ENCODE data around the gene PLA2G4B. TPM values are rescaled to one million over a fixed set of nuclear protein-coding genes. Genes with fewer than 3 reads are reported as not detected.

The PLA2G4B gene
- total RNA-seq, 1 experiment from 2014 or later = 2.2 TPM

DNA sequence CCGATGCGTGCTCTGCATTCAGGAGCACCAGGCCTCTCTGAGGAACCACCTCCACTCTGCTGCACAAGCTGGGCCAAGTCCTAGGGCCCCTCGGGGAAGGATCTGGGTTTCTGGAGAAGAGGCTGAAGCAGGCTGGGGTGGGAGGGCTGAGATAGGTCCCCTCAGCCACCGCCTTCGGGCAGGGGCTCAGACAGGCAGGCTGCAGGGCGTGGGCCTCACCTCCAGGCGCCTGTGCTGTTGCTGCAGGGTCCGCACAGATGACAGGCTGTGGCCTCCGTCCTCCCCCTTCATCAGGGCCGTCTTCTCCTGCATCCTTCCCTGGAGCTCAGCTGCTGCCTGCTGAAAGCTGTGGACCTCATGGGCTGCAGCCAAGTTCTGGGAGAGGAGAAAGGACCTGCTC lies 15.2 kb downstream of the PLA2G4B start:
- no peak overlapping the region for H3K4me3 ChIP-seq
- no peaks in the 10 kb centered on the region for H3K9me3 ChIP-seq (replicated peaks)
- no peak overlapping the region for H3K27ac ChIP-seq
- no peaks in the 10 kb centered on the region for H3K4me1 ChIP-seq (replicated peaks)
- H3K36me3 ChIP-seq = no peaks in the 10 kb centered on the region
- no peak for DNase-seq (ENCODE audit: low read depth in 1 of 2, low spot score in 2 of 2)
- no peaks in the 10 kb centered on the region for H3K27me3 ChIP-seq (replicated peaks)

DNA sequence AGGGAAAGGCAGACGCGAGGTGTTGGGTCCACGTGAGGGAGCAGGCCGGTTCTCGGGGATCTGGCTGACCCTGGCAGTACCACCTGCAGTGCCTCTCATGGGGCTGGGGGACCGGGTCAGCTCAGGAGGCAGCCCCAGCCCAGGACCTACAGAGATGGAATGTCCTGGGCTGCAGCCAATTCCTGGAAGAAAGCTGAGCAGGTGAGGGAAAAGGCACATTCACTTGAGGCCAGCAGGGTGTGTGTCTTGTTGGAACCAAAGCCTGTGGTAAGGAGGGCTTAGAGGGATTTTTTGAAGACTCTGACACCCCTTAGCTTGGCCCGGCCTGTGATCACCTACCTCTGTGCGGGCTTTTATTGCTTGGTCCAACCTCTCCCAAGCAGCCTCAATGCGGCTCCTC lies 15.8 kb downstream of the PLA2G4B start:
- no peak for DNase-seq (ENCODE audit: low read depth in 1 of 2, low spot score in 2 of 2)
- Histone ChIP-seq H3K27ac (no peak overlapping the region), H3K4me1 (replicated peaks) (no peaks in the 10 kb centered on the region), H3K4me3 (no peak overlapping the region), H3K36me3 (no peaks in the 10 kb centered on the region), H3K27me3 (replicated peaks) (no peaks in the 10 kb centered on the region), H3K9me3 (replicated peaks) (no peaks in the 10 kb centered on the region)

DNA sequence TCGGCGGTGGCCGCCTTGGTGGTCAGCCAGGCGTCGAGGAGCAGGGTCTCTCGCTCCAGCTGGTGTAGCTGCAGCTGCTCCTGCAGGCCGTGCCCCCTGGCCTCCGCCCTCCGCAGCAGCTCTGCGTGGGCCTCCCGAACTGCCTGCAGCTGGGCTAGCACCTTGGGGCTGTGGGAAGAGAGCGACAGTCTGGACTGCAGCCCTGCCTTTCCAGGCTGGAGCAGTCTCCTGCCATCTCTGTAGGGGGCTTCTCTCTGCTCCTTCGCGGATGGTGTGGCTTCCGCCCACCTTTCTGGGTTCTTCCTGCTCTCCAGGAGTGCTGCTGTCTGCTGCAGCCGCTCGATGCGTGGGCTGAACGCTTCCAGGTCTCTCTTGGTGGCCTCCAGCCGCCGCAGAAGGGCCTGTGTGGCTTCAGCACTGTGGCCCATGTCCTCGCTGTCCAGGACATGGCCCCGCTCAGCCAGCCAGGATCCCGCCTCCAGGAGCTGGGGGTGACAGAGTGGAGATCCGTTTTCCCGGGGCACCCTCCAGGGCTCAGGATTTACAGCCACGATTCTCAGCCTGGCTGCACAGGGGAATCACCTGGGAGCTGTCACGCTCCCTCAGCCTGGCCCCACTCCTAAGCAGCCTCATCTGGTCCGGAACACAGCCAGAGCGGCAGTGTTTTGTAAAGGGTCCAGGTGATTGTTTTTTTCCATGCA lies 16.8 kb downstream of the PLA2G4B start:
- Histone ChIP-seq H3K27me3 (replicated peaks) (no peaks in the 10 kb centered on the region), H3K9me3 (replicated peaks) (no peaks in the 10 kb centered on the region), H3K36me3 (no peaks in the 10 kb centered on the region), H3K4me3 (no peak overlapping the region), H3K27ac (no peak overlapping the region), H3K4me1 (replicated peaks) (no peaks in the 10 kb centered on the region)
- DNase-seq (ENCODE audit: low read depth in 1 of 2, low spot score in 2 of 2) = no peak

GRCh38 chr15:41856262-41856661 lies 17.6 kb downstream of the PLA2G4B start:
- no peak for DNase-seq (ENCODE audit: low read depth in 1 of 2, low spot score in 2 of 2)
- H3K9me3 ChIP-seq (replicated peaks) = no peaks in the 10 kb centered on the region
- no peaks in the 10 kb centered on the region for H3K27me3 ChIP-seq (replicated peaks)
- H3K36me3 ChIP-seq = no peaks in the 10 kb centered on the region
- H3K4me3 ChIP-seq = no peak overlapping the region
- no peaks in the 10 kb centered on the region for H3K4me1 ChIP-seq (replicated peaks)
- H3K27ac ChIP-seq = no peak overlapping the region

DNA sequence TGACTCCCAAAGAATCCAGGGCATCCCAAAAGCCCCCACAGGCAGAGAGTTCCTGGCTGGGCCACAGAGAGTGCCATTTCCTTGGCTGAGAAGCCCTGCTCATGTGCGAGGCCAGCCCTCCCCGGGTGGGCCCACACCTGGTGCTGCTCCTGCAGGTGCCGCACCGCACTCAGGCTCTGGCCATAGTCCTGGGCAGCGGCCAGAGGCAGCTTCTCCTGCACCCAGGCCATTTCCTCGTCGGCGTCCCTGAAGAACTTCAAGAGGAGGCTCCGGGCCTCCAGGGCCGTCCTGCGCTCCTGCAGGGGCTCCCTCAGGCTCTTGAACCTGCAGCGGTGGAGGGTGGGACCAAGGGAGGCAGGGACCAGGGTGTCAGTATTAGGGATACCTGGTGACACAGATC lies 18.1 kb downstream of the PLA2G4B start:
- H3K9me3 ChIP-seq (replicated peaks) = no peaks in the 10 kb centered on the region
- H3K4me3 ChIP-seq = no peak overlapping the region
- H3K36me3 ChIP-seq = no peaks in the 10 kb centered on the region
- H3K27ac ChIP-seq = no peak overlapping the region
- DNase-seq (ENCODE audit: low read depth in 1 of 2, low spot score in 2 of 2) = no peak
- no peaks in the 10 kb centered on the region for H3K27me3 ChIP-seq (replicated peaks)
- no peaks in the 10 kb centered on the region for H3K4me1 ChIP-seq (replicated peaks)

- Histone ChIP-seq H3K27me3 (replicated peaks) (no peaks in the 10 kb centered on the region), H3K27ac (no peak overlapping the region), H3K4me1 (replicated peaks) (no peaks in the 10 kb centered on the region), H3K4me3 (no peak overlapping the region), H3K36me3 (no peaks in the 10 kb centered on the region), H3K9me3 (replicated peaks) (no peaks in the 10 kb centered on the region)
- no peak for DNase-seq (ENCODE audit: low read depth in 1 of 2, low spot score in 2 of 2)
Measured at GRCh38 chr15:41857316-41857715, 18.7 kb downstream of the PLA2G4B start.

- no peak overlapping the region for H3K4me3 ChIP-seq
- no peaks in the 10 kb centered on the region for H3K27me3 ChIP-seq (replicated peaks)
- no peak overlapping the region for H3K27ac ChIP-seq
- H3K4me1 ChIP-seq (replicated peaks) = no peaks in the 10 kb centered on the region
- no peak for DNase-seq (ENCODE audit: low read depth in 1 of 2, low spot score in 2 of 2)
- H3K36me3 ChIP-seq = no peaks in the 10 kb centered on the region
- no peaks in the 10 kb centered on the region for H3K9me3 ChIP-seq (replicated peaks)
Measured at GRCh38 chr15:41858756-41859155, 20.1 kb downstream of the PLA2G4B start.

GRCh38 chr15:41860049-41860828 lies 21.6 kb downstream of the PLA2G4B start:
- H3K4me3 ChIP-seq = no peak overlapping the region
- H3K4me1 ChIP-seq (replicated peaks) = no peaks in the 10 kb centered on the region
- H3K36me3 ChIP-seq = no peaks in the 10 kb centered on the region
- H3K27ac ChIP-seq = no peak overlapping the region
- no peaks in the 10 kb centered on the region for H3K9me3 ChIP-seq (replicated peaks)
- H3K27me3 ChIP-seq (replicated peaks) = no peaks in the 10 kb centered on the region
- no peak for DNase-seq (ENCODE audit: low read depth in 1 of 2, low spot score in 2 of 2)

DNA sequence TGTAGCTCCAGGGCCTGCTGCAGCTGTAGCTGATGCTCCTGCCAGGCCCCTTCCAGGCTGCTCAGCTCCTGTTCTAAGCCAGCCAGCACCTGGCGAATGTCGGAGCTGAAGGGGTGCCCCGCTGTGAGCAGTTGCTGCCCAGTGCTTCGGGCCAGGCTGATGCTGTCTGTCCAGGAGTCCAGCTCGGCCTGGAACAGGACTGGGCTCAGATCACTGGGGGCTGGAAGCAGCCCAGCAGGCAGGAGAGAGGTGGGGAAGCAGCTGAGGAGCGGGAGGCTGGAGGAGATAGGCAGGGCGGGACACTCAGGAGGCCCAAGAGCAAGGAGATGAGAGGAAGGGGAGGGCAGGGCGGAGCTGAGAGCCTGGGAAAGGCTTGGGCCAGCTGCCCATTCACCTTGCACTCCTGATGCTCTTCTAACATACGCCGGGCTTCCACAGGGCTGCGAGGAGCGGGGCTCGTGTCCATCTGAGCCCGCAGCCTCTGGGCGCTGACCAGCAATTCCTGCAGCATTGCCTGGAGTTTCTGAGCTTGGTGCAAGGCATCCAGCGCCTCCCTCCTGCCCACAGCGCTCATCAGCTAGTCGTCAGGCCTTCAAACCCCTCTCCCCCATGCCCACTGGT lies 23.2 kb downstream of the PLA2G4B start:
- H3K9me3 ChIP-seq (replicated peaks) = no peaks in the 10 kb centered on the region

DNA sequence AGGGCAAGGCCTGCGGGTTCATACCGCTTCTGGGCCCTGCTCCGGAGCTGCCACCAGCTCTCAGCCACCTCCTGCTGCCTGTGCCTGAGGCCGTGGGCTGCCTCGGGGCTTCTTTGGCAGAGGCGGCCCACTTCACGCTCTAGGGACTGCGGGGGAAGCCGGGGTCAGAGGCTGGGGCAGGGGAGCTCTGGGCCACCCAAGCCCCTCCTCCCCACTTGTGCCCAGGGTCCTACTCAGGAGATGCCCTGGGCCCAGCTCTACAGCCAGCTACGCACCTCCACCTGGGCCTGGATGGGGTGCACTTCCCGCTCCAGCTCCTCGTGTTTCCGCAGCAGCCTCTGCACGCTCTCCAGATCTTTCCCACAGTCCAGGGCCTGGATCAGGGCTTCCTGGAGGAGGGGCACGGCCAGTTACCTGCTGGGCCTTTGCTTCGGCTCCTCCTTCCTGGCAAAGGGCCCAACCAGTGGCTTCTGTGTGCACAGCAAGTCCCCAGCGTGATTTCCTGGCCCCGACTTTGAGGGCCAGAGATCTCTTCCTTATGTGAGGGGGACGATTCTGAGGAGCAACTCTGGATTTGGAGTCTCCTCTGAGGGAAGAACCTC lies 24.0 kb downstream of the PLA2G4B start:
- Histone ChIP-seq H3K9me3 (replicated peaks) (no peaks in the 10 kb centered on the region), H3K4me1 (replicated peaks) (no peaks in the 10 kb centered on the region), H3K27me3 (replicated peaks) (no peaks in the 10 kb centered on the region), H3K4me3 (no peak overlapping the region), H3K27ac (no peak overlapping the region), H3K36me3 (no peaks in the 10 kb centered on the region)
- DNase-seq (ENCODE audit: low read depth in 1 of 2, low spot score in 2 of 2) = no peak

More for the DNA sequence above, 23.2 kb downstream of the PLA2G4B start:
- H3K27ac ChIP-seq = no peak overlapping the region
- H3K36me3 ChIP-seq = no peaks in the 10 kb centered on the region
- no peaks in the 10 kb centered on the region for H3K4me1 ChIP-seq (replicated peaks)
- no peaks in the 10 kb centered on the region for H3K27me3 ChIP-seq (replicated peaks)
- no peak overlapping the region for H3K4me3 ChIP-seq
- DNase-seq (ENCODE audit: low read depth in 1 of 2, low spot score in 2 of 2) = no peak

GRCh38 chr15:41865490-41866055 lies 26.9 kb downstream of the PLA2G4B start:
- Histone ChIP-seq H3K27ac (no peak overlapping the region), H3K4me3 (no peak overlapping the region), H3K27me3 (replicated peaks) (no peaks in the 10 kb centered on the region), H3K9me3 (replicated peaks) (no peaks in the 10 kb centered on the region), H3K36me3 (no peaks in the 10 kb centered on the region), H3K4me1 (replicated peaks) (no peaks in the 10 kb centered on the region)
- no peak for DNase-seq (ENCODE audit: low read depth in 1 of 2, low spot score in 2 of 2)

DNA sequence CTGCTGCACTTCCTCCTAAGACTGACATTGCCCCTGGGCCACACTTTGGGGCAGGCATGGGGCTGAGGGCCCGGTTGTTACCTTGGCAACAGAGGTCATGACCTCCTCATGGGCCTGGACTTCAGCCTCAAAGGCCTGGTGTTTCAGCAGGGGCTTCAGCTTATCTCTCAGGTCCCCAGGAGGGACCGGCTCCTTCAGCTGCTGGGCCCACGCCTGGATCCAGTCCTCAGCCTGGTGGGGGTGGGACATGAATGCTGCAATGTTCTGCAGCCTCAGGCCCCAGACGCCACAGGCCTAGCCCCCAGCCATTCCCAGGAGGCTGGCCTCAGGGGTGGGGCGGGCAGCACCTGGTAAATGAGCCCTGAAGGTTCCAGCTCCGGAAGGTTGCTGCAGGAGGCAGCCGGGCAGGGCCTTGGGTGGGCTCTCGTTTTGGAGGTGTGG lies 27.6 kb downstream of the PLA2G4B start:
- H3K36me3 ChIP-seq = no peaks in the 10 kb centered on the region
- DNase-seq (ENCODE audit: low read depth in 1 of 2, low spot score in 2 of 2) = no peak
- no peak overlapping the region for H3K4me3 ChIP-seq
- H3K9me3 ChIP-seq (replicated peaks) = no peaks in the 10 kb centered on the region
- H3K27me3 ChIP-seq (replicated peaks) = no peaks in the 10 kb centered on the region
- H3K27ac ChIP-seq = no peak overlapping the region
- no peaks in the 10 kb centered on the region for H3K4me1 ChIP-seq (replicated peaks)

DNA sequence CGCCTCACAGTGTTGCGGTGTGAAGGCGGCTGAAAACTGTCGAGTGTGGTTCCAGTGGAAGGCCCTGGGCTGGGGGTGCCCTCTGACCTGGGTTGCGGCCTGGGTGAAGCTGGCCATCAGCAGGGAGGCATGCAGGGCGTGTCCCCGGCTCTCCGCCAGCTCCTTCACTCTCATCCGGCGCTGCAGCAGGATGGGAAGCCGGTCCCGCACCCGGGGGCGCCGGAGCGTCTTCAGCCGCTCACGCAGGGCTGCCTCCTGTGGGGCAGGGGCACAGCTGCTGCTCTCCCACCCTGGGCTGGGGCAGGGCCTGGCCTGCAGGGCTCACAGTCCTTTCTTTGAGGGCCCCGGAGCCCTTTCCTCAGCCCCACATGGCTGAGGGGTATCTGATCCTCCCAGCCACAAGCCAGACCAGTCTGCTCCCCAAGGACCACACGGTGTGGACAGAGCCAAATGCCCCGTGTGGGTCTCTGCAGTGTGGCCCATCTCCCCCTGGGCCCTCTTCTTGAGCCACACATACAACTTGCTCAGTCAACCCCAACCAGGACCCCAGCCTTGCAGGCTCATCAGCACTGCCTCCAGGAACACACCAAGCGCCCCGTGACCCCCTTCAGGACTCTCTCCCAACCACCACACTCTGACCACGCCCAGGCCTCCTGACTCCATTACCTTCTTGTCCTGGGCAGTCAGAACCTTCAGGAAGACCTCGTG lies 28.4 kb downstream of the PLA2G4B start:
- no peak overlapping the region for H3K4me3 ChIP-seq
- H3K9me3 ChIP-seq (replicated peaks) = no peaks in the 10 kb centered on the region
- no peak overlapping the region for H3K27ac ChIP-seq
- H3K27me3 ChIP-seq (replicated peaks) = no peaks in the 10 kb centered on the region
- DNase-seq (ENCODE audit: low read depth in 1 of 2, low spot score in 2 of 2) = no peak
- no peaks in the 10 kb centered on the region for H3K36me3 ChIP-seq
- H3K4me1 ChIP-seq (replicated peaks) = no peaks in the 10 kb centered on the region

Data from SJSA1 (cell line).